Esophagus (tissue), 2 donors: Measurements from ENCODE around the gene MEF2A. TPM values are rescaled to one million over a fixed set of nuclear protein-coding genes. Genes with fewer than 3 reads are reported as not detected.

Experiments
- H3K27ac ChIP-seq, 2 donors: one replicate each; pipeline ENCODE4 v1.5.1; 2013; ENCODE audit warnings: low read depth in 2 of 2, mild to moderate bottlenecking in 2 of 2, inconsistent platforms in 1 of 2, low read length in 1 of 2, moderate library complexity in 1 of 2
- H3K27me3 ChIP-seq, 2 donors: one replicate each; pipeline ENCODE4 v1.6.1; 2013; ENCODE audit warnings: low read length in 2 of 2, control low read depth in 1 of 2, mild to moderate bottlenecking in 1 of 2; ENCODE audit not compliant: insufficient read depth in 2 of 2, control insufficient read depth in 1 of 2
- H3K36me3 ChIP-seq, 2 donors: one replicate each; pipeline ENCODE4 v1.6.1; 2013; ENCODE audit warnings: low read length in 1 of 2; ENCODE audit not compliant: control insufficient read depth in 2 of 2, insufficient read depth in 2 of 2
- H3K4me1 ChIP-seq, 2 donors: one replicate each; pipeline ENCODE4 v1.6.1; 2013; ENCODE audit warnings: low read length in 1 of 2; ENCODE audit not compliant: control insufficient read depth in 2 of 2, insufficient read depth in 2 of 2
- H3K4me3 ChIP-seq, 2 donors: one replicate each; pipeline ENCODE4 v1.5.1; 2013; ENCODE audit warnings: low read length in 2 of 2, mild to moderate bottlenecking in 2 of 2, low read depth in 1 of 2, moderate library complexity in 1 of 2
- H3K9me3 ChIP-seq, 2 donors: one replicate each; pipeline ENCODE4 v1.6.1; 2013; ENCODE audit warnings: mild to moderate bottlenecking in 2 of 2, low read depth in 1 of 2, low read length in 1 of 2, moderate library complexity in 1 of 2; ENCODE audit not compliant: control insufficient read depth in 2 of 2, insufficient read depth in 1 of 2
- WGBS, 2 donors: extraction: QIAGEN DNeasy Blood & Tissue Kit; methylation state at CpG; one replicate each; pipeline ENCODE4 v1.1.7; 2013; 5-methylcytosine and 5-hydroxymethylcytosine counted together
- polyA plus RNA-seq, 2 donors: library from polyadenylated mRNA; stranded (reverse); fragments of 200-250 nt; gene quantifications; one replicate each; pipeline ENCODE4 v1.2.3, GENCODE V29; 2013
- donor health status: healthy with polysubstance abuse.
- donor health status: Bipolar disorder and iron deficiency.

The MEF2A gene
- polyA plus RNA-seq, 2 donors, result 7.5 to 8.6 TPM

DNA sequence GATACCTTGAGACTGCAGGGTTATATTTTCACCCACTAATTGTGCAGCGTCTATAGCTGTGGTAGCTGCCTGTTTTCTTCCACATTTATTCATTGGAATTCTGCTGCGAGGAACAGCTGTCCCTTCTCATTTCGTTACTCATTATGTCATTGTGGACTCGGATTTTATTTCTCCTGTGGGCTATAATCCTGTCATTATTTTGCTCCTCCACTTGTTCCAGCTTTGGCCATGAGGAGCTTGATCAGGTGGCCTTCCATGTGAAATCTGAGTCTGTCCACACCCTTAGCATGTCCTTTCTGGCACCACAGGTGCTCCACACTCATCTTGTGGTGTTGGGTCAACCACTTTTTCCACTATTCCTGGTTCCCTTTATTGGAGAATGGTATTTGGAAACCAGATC, 152.6 kb downstream of the MEF2A start:
- no peak overlapping the region for H3K27ac ChIP-seq
- H3K4me3 ChIP-seq, result no peak overlapping the region
- peaks cover 0 to 9% of the 10 kb centered on the region in 2 donors for H3K4me1 ChIP-seq
- peaks cover 0 to 2% of the 10 kb centered on the region in 2 donors for H3K36me3 ChIP-seq
- no peaks in the 10 kb centered on the region for H3K9me3 ChIP-seq
- no peaks in the 10 kb centered on the region for H3K27me3 ChIP-seq
- WGBS, 2 donors, result 72 to 78% methylated on average over 4 of the region's 4 CpGs

GRCh38 chr15:99719096-99719541, 153.3 kb downstream of the MEF2A start:
- Histone ChIP-seq H3K27me3 (no peaks in the 10 kb centered on the region), H3K9me3 (no peaks in the 10 kb centered on the region), H3K27ac (no peak overlapping the region), H3K4me1 (peaks cover 0 to 9% of the 10 kb centered on the region in 2 donors), H3K36me3 (peaks cover 0 to 2% of the 10 kb centered on the region in 2 donors), H3K4me3 (no peak overlapping the region)
- WGBS, 2 donors, result 81 to 84% methylated on average over 5 of the region's 5 CpGs

- peaks cover 0 to 9% of the 10 kb centered on the region in 2 donors for H3K4me1 ChIP-seq
- 84% methylated on average over 7 of the region's 7 CpGs for WGBS, 2 donors
- H3K36me3 ChIP-seq, result no peaks in the 10 kb centered on the region
- no peaks in the 10 kb centered on the region for H3K9me3 ChIP-seq
- no peak overlapping the region for H3K4me3 ChIP-seq
- H3K27ac ChIP-seq, result no peak overlapping the region
- H3K27me3 ChIP-seq, result no peaks in the 10 kb centered on the region
Measured at GRCh38 chr15:99720533-99720932, 154.7 kb downstream of the MEF2A start.

DNA sequence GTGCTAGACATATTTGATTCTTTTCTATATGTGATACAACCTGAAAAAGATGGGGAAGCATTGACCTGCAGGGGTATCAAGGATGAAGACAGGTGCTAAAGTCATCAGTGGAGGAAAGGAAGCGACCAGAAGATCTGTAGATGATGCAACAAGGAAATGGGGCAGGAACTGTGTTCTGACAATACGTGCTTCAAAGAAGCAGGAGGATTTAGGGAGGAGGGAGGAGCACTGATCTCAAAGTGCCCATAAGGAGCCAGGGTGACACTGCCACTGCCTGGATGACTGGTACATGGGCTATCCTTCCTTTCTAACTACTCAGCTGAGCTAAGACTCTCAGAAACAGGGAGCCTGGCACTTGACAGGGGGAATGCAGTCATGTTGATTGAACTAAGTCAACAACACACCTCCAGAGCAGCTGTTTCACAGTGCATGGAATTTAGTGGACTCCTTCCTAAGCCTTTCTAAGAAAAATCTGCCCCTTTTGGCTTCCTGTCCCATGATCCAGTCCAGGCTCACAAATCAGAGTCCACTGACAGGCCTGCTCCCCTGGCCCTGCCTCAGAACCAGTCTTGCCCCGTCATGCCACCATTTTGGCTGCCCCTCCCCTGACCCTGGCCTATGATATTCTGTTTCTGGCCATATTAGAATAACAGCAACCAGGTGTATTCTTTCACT, 155.5 kb downstream of the MEF2A start:
- Histone ChIP-seq H3K9me3 (no peaks in the 10 kb centered on the region), H3K36me3 (no peaks in the 10 kb centered on the region), H3K4me1 (peaks cover under 1 to 9% of the 10 kb centered on the region in 2 donors), H3K27ac (peak overlapping the region; percentile 2 to 56), H3K27me3 (no peaks in the 10 kb centered on the region), H3K4me3 (no peak overlapping the region)
- WGBS, 2 donors, result 51 to 58% methylated on average over 3 of the region's 3 CpGs

DNA sequence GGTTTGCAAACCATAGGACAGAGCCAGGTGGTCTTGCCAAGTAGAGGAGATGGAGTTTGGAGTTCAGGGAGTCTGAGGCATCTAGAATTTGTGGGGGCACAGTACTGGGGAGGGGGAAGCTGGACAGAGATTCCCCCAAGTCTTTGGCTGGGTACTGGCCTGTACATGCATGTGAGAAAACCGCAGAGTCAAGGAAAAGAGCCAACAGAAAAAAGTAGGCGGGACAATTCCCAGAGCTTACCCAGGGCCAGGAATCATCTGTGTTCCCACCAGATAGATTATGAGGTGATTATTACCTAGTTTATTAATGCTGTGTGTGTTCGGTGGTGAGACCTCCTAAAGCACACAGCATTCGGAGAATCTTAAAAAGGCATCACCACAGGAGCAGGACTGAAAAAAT, 156.1 kb downstream of the MEF2A start:
- peaks cover 3 to 9% of the 10 kb centered on the region in 2 donors for H3K4me1 ChIP-seq
- WGBS, 2 donors, result 62 to 87% methylated on average over 4 of the region's 4 CpGs
- H3K27me3 ChIP-seq, result no peaks in the 10 kb centered on the region
- no peak overlapping the region for H3K4me3 ChIP-seq
- peak overlapping the region; percentile 2 to 56 for H3K27ac ChIP-seq
- peaks cover 0 to 2% of the 10 kb centered on the region in 2 donors for H3K36me3 ChIP-seq
- H3K9me3 ChIP-seq, result no peaks in the 10 kb centered on the region

DNA sequence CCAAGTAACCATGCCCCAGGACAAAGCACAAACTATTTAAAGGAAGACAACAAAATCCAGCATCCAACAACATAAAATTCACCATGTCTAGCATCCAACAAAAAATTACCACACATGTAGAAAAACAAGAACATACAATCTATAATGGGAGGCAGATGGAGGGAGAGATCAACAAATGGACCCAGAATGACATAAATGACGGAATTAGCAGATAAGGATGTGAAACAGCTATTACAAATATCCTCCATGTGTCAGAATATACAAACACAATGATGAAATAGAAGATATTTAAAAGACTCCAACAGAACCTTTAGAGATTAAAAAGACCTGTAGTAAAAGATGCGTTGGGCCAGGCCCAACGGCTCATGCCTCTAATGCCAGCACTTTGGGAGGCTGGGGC, 156.6 kb downstream of the MEF2A start:
- peaks cover 3 to 9% of the 10 kb centered on the region in 2 donors for H3K4me1 ChIP-seq
- peaks cover 0 to 2% of the 10 kb centered on the region in 2 donors for H3K36me3 ChIP-seq
- no peaks in the 10 kb centered on the region for H3K27me3 ChIP-seq
- 86 to 91% methylated on average over 3 of the region's 3 CpGs for WGBS, 2 donors
- peak overlapping the region in 1 of 2 donors; percentile 56 for H3K27ac ChIP-seq
- no peak overlapping the region for H3K4me3 ChIP-seq
- no peaks in the 10 kb centered on the region for H3K9me3 ChIP-seq

GRCh38 chr15:99726333-99726732, 160.5 kb downstream of the MEF2A start:
- peaks cover 3 to 6% of the 10 kb centered on the region in 2 donors for H3K4me1 ChIP-seq
- H3K4me3 ChIP-seq, result no peak overlapping the region
- no peaks in the 10 kb centered on the region for H3K27me3 ChIP-seq
- H3K27ac ChIP-seq, result no peak overlapping the region
- 82 to 90% methylated on average over 7 of the region's 7 CpGs for WGBS, 2 donors
- peaks cover 0 to 19% of the 10 kb centered on the region in 2 donors for H3K36me3 ChIP-seq
- H3K9me3 ChIP-seq, result no peaks in the 10 kb centered on the region

DNA sequence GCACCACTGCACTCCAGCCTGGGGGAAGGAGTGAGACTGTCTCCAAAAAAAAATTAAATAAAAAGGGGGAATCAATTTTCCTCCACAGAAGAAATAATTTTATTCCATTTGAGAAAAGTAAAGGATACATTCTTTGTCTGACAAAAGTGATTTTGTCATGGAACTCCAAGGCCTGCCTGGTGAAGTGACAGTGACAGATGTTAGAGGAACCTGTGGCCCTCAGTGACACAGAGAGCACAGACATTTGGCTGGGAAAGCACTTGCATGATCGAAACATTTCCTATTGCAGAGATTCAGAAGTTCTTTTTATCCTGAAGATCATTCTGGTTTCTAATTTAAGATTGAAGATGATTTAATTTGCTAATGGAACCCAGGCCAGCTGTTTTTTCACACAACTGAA, 161.5 kb downstream of the MEF2A start:
- no peaks in the 10 kb centered on the region for H3K27me3 ChIP-seq
- no peak overlapping the region for H3K27ac ChIP-seq
- WGBS, 2 donors, result 72 to 73% methylated on average over 1 of the region's 1 CpG

GRCh38 chr15:99727733-99728132, 161.9 kb downstream of the MEF2A start:
- Histone ChIP-seq H3K4me3 (no peak overlapping the region), H3K27me3 (no peaks in the 10 kb centered on the region), H3K4me1 (peaks cover 3% of the 10 kb centered on the region in 2 donors), H3K36me3 (peaks cover 0 to 19% of the 10 kb centered on the region in 2 donors), H3K27ac (no peak overlapping the region), H3K9me3 (no peaks in the 10 kb centered on the region)
- whole genome bisulfite sequencing, 2 donors, result 73 to 79% methylated on average over 7 of the region's 7 CpGs

More for the DNA sequence above, 161.5 kb downstream of the MEF2A start:
- no peak overlapping the region for H3K4me3 ChIP-seq
- peaks cover 0 to 19% of the 10 kb centered on the region in 2 donors for H3K36me3 ChIP-seq
- peaks cover 3% of the 10 kb centered on the region in 2 donors for H3K4me1 ChIP-seq
- no peaks in the 10 kb centered on the region for H3K9me3 ChIP-seq

GRCh38 chr15:99728916-99729315, 163.1 kb downstream of the MEF2A start:
- Histone ChIP-seq H3K27me3 (no peaks in the 10 kb centered on the region), H3K4me1 (peaks cover 3% of the 10 kb centered on the region in 2 donors), H3K27ac (no peak overlapping the region), H3K9me3 (no peaks in the 10 kb centered on the region), H3K4me3 (no peak overlapping the region), H3K36me3 (peaks cover 0 to 19% of the 10 kb centered on the region in 2 donors)
- whole genome bisulfite sequencing, 2 donors, result 90 to 91% methylated on average over 6 of the region's 6 CpGs
